HG03103 (cell line): ENCODE data around the gene PASK.

Source experiments
- ATAC-seq: cut with Tn5 transposase; IDR thresholded peaks from one replicate; pipeline ENCODE4 v1.9.1; 2021; ENCODE audit warnings: low read depth; ENCODE audit not compliant: unreplicated experiment

PASK gene

GRCh38 chr2:241149925-241150659 is 820 bp upstream of the PASK start, which contains the start of gene PPP1R7:
Gene PPP1R7 (plus strand): TSS chr2:241150467. CDS start chr2:241150496, 29 bp downstream.
- ATAC-seq, result peak; percentile 60

- ATAC-seq, result peak; percentile 16
Measured at GRCh38 chr2:241149675-241149924, 328 bp upstream of the PASK start.

GRCh38 chr2:241148239-241148638 is 1.0 kb downstream of the PASK start:
- no peak for ATAC-seq

GRCh38 chr2:241147336-241147735 is 1.9 kb downstream of the PASK start:
- no peak for ATAC-seq

GRCh38 chr2:241146286-241146685 is 3.0 kb downstream of the PASK start:
- ATAC-seq, result no peak

- ATAC-seq, result no peak
Measured at GRCh38 chr2:241142593-241142992, 6.7 kb downstream of the PASK start.

GRCh38 chr2:241142063-241142462 is 7.2 kb downstream of the PASK start:
- no peak for ATAC-seq

GRCh38 chr2:241141214-241141770 is 8.0 kb downstream of the PASK start:
- ATAC-seq, result no peak

- no peak for ATAC-seq
Measured at GRCh38 chr2:241140445-241140840, 8.8 kb downstream of the PASK start.

- no peak for ATAC-seq
Measured at GRCh38 chr2:241139531-241140444, 9.5 kb downstream of the PASK start.

GRCh38 chr2:241138471-241138870 is 10.8 kb downstream of the PASK start:
- ATAC-seq, result no peak

GRCh38 chr2:241137276-241138190 is 11.7 kb downstream of the PASK start:
- ATAC-seq, result no peak

GRCh38 chr2:241136661-241137260 is 12.5 kb downstream of the PASK start:
- no peak for ATAC-seq

GRCh38 chr2:241136191-241136590 is 13.1 kb downstream of the PASK start:
- ATAC-seq, result no peak

GRCh38 chr2:241135737-241136136 is 13.5 kb downstream of the PASK start:
- no peak for ATAC-seq

GRCh38 chr2:241134711-241135110 is 14.6 kb downstream of the PASK start:
- ATAC-seq, result no peak

- ATAC-seq, result no peak
Measured at GRCh38 chr2:241133436-241133820, 15.8 kb downstream of the PASK start.

- ATAC-seq, result no peak
Measured at GRCh38 chr2:241132538-241133435, 16.5 kb downstream of the PASK start.

GRCh38 chr2:241131531-241131930 is 17.7 kb downstream of the PASK start:
- ATAC-seq, result no peak
